ENCODE data around the gene NOS2.

DNA sequence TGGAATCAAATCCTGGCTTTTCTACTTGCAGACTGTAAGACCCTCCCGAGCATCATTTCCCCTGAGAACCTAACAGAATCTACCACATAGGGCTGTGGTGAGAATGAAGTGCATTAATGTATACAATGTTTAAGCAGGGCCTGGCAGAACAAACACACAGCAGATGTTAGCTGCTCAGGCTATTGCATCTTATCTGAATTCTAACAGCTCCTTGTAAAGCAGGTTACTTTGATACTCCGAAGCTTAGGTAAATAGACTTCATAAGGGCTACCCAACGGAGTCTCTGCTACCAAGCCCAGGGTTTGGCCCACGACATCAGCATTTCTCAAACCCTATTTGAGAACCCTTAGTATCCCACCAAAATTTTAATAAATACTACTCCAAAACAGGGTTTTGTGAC is 24.4 kb upstream of the NOS2 start:
- no peak for TF ChIP-seq POLR2A (IDR thresholded peaks at IDR 0.05)
- no peak for TF ChIP-seq POLR2AphosphoS5 (IDR thresholded peaks at IDR 0.05)

All from spleen (tissue), 3 donors.